ENCODE measurements around the gene KRT6A. TPM values are rescaled to one million over a fixed set of nuclear protein-coding genes. Genes with fewer than 3 reads are reported as not detected.

The KRT6A gene
- total RNA-seq, 5 donors from 2014 or later (not counting 1 experiment from before 2014, with no cell fraction given) = not detected

GRCh38 chr12:52498946-52499345 lies 5.9 kb upstream of the KRT6A start:
- Mint-ChIP-seq H3K9me3 (peaks cover 0 to 2% (median 0%) of the 10 kb centered on the region in 3 donors), H3K27me3 (peaks cover 10 to 25% of the 10 kb centered on the region in 2 donors), H3K4me1 (peaks cover 0 to 4% (median 1%) of the 10 kb centered on the region in 3 donors), H3K36me3 (no peaks in the 10 kb centered on the region), H3K27ac (no peak overlapping the region), H3K4me3 (no peak overlapping the region)
- ATAC-seq (replicated peaks in 1 of 4) (no peak), DNase-seq (no peak)
- Histone ChIP-seq H3K9me3 (no peaks in the 10 kb centered on the region), H3K27ac (ENCODE audit: low read length) (no peak overlapping the region), H3K36me3 (ENCODE audit: control insufficient read depth in 2 of 2, extremely low read depth in 1 of 2, insufficient read depth in 1 of 2, low read length in 1 of 2) (no peaks in the 10 kb centered on the region), H3K4me1 (ENCODE audit: control insufficient read depth in 1 of 2, extremely low read depth in 1 of 2, insufficient read depth in 2 of 2, low read length in 2 of 2) (no peaks in the 10 kb centered on the region), H3K4me3 (ENCODE audit: control insufficient read depth in 1 of 2, extremely low read depth in 1 of 2, low read length in 1 of 2) (no peak overlapping the region), H3K27me3 (replicated peaks in 1 of 2; ENCODE audit: control insufficient read depth in 2 of 2, extremely low read depth in 1 of 2, insufficient read depth in 2 of 2, low read length in 1 of 2) (peaks cover 0 to 6% of the 10 kb centered on the region in 2 experiments)
- CTCF ChIA-PET = no interaction called here
- no CpG with 5 or more reads among the region's 1 CpG for WGBS (ENCODE audit: insufficient coverage)
- POLR2A ChIA-PET = interaction anchor here in 1 of 2 donors (0.6 kb wide), 1 partner anchor 269 kb away, joined by 3 read pairs; no protein-coding TSS in a partner anchor

- H3K27me3 ChIP-seq (replicated peaks in 1 of 2; ENCODE audit: control insufficient read depth in 2 of 2, extremely low read depth in 1 of 2, insufficient read depth in 2 of 2, low read length in 1 of 2) = peaks cover 0 to 9% of the 10 kb centered on the region in 2 experiments
- no peaks in the 10 kb centered on the region for H3K9me3 ChIP-seq
- 87% methylated on average over 7 of the region's 7 CpGs for WGBS (ENCODE audit: insufficient coverage)
- H3K4me3 ChIP-seq (ENCODE audit: control insufficient read depth in 1 of 2, extremely low read depth in 1 of 2, low read length in 1 of 2) = no peak overlapping the region
- no peaks in the 10 kb centered on the region for H3K36me3 Mint-ChIP-seq
- no peak overlapping the region for H3K27ac Mint-ChIP-seq
- ChIA-PET POLR2A (no interaction called here), CTCF (no interaction called here)
- DNase-seq (no peak), ATAC-seq (replicated peaks in 1 of 4) (no peak)
- H3K9me3 Mint-ChIP-seq = peaks cover 0 to 2% (median 0%) of the 10 kb centered on the region in 3 donors
- H3K4me1 ChIP-seq (ENCODE audit: control insufficient read depth in 1 of 2, extremely low read depth in 1 of 2, insufficient read depth in 2 of 2, low read length in 2 of 2) = no peaks in the 10 kb centered on the region
- no peak overlapping the region for H3K4me3 Mint-ChIP-seq
- H3K27ac ChIP-seq (ENCODE audit: low read length) = no peak overlapping the region
- H3K27me3 Mint-ChIP-seq = peaks cover 16 to 26% of the 10 kb centered on the region in 2 donors
- H3K4me1 Mint-ChIP-seq = peaks cover 0 to 4% (median 1%) of the 10 kb centered on the region in 3 donors
- H3K36me3 ChIP-seq (ENCODE audit: control insufficient read depth in 2 of 2, extremely low read depth in 1 of 2, insufficient read depth in 1 of 2, low read length in 1 of 2) = no peaks in the 10 kb centered on the region
Measured at GRCh38 chr12:52497975-52498374, 4.9 kb upstream of the KRT6A start.

- Mint-ChIP-seq H3K4me1 (peaks cover 0 to 4% (median 1%) of the 10 kb centered on the region in 3 donors), H3K4me3 (no peak overlapping the region), H3K27me3 (peaks cover 26 to 28% of the 10 kb centered on the region in 2 donors), H3K9me3 (peaks cover 0 to 2% (median 0%) of the 10 kb centered on the region in 3 donors), H3K27ac (no peak overlapping the region), H3K36me3 (no peaks in the 10 kb centered on the region)
- no peak for ATAC-seq (replicated peaks in 1 of 4)
- no peaks in the 10 kb centered on the region for H3K9me3 ChIP-seq
- ChIA-PET CTCF (no interaction called here), POLR2A (interaction anchor here in 1 of 2 donors (0.7 kb wide), 1 partner anchor 341 kb away, joined by 3 read pairs; no protein-coding TSS in a partner anchor)
- H3K4me1 ChIP-seq (ENCODE audit: control insufficient read depth in 1 of 2, extremely low read depth in 1 of 2, insufficient read depth in 2 of 2, low read length in 2 of 2) = no peaks in the 10 kb centered on the region
- no peak overlapping the region for H3K4me3 ChIP-seq (ENCODE audit: control insufficient read depth in 1 of 2, extremely low read depth in 1 of 2, low read length in 1 of 2)
- DNase-seq = no peak
- no peak overlapping the region for H3K27ac ChIP-seq (ENCODE audit: low read length)
- 80% methylated on average over 1 of the region's 4 CpGs for WGBS (ENCODE audit: insufficient coverage)
- H3K27me3 ChIP-seq (replicated peaks in 1 of 2; ENCODE audit: control insufficient read depth in 2 of 2, extremely low read depth in 1 of 2, insufficient read depth in 2 of 2, low read length in 1 of 2) = peaks cover 0 to 14% of the 10 kb centered on the region in 2 experiments
- no peaks in the 10 kb centered on the region for H3K36me3 ChIP-seq (ENCODE audit: control insufficient read depth in 2 of 2, extremely low read depth in 1 of 2, insufficient read depth in 1 of 2, low read length in 1 of 2)
Measured at GRCh38 chr12:52496590-52497071, 3.6 kb upstream of the KRT6A start.

GRCh38 chr12:52496054-52496453 lies 3.0 kb upstream of the KRT6A start:
- Mint-ChIP-seq H3K27me3 (peaks cover 32 to 33% of the 10 kb centered on the region in 2 donors), H3K36me3 (no peaks in the 10 kb centered on the region), H3K9me3 (peaks cover 0 to 2% (median 0%) of the 10 kb centered on the region in 3 donors), H3K27ac (no peak overlapping the region), H3K4me3 (no peak overlapping the region), H3K4me1 (peaks cover 0 to 4% (median 1%) of the 10 kb centered on the region in 3 donors)
- H3K9me3 ChIP-seq = no peaks in the 10 kb centered on the region
- peaks cover 0 to 14% of the 10 kb centered on the region in 2 experiments for H3K27me3 ChIP-seq (replicated peaks in 1 of 2; ENCODE audit: control insufficient read depth in 2 of 2, extremely low read depth in 1 of 2, insufficient read depth in 2 of 2, low read length in 1 of 2)
- no peak for DNase-seq
- no peak overlapping the region for H3K27ac ChIP-seq (ENCODE audit: low read length)
- ChIA-PET CTCF (no interaction called here), POLR2A (no interaction called here)
- WGBS (ENCODE audit: insufficient coverage) = no CpG with 5 or more reads among the region's 2 CpGs
- no peaks in the 10 kb centered on the region for H3K36me3 ChIP-seq (ENCODE audit: control insufficient read depth in 2 of 2, extremely low read depth in 1 of 2, insufficient read depth in 1 of 2, low read length in 1 of 2)
- no peak for ATAC-seq (replicated peaks in 1 of 4)
- H3K4me1 ChIP-seq (ENCODE audit: control insufficient read depth in 1 of 2, extremely low read depth in 1 of 2, insufficient read depth in 2 of 2, low read length in 2 of 2) = no peaks in the 10 kb centered on the region
- no peak overlapping the region for H3K4me3 ChIP-seq (ENCODE audit: control insufficient read depth in 1 of 2, extremely low read depth in 1 of 2, low read length in 1 of 2)

GRCh38 chr12:52495389-52495788 lies 2.3 kb upstream of the KRT6A start:
- no peak for DNase-seq
- Histone ChIP-seq H3K9me3 (no peaks in the 10 kb centered on the region), H3K36me3 (ENCODE audit: control insufficient read depth in 2 of 2, extremely low read depth in 1 of 2, insufficient read depth in 1 of 2, low read length in 1 of 2) (no peaks in the 10 kb centered on the region), H3K27me3 (replicated peaks in 1 of 2; ENCODE audit: control insufficient read depth in 2 of 2, extremely low read depth in 1 of 2, insufficient read depth in 2 of 2, low read length in 1 of 2) (peaks cover 0 to 14% of the 10 kb centered on the region in 2 experiments), H3K4me3 (ENCODE audit: control insufficient read depth in 1 of 2, extremely low read depth in 1 of 2, low read length in 1 of 2) (no peak overlapping the region), H3K4me1 (ENCODE audit: control insufficient read depth in 1 of 2, extremely low read depth in 1 of 2, insufficient read depth in 2 of 2, low read length in 2 of 2) (no peaks in the 10 kb centered on the region), H3K27ac (ENCODE audit: low read length) (no peak overlapping the region)
- H3K27ac Mint-ChIP-seq = no peak overlapping the region
- H3K4me3 Mint-ChIP-seq = no peak overlapping the region
- H3K36me3 Mint-ChIP-seq = no peaks in the 10 kb centered on the region
- peaks cover 32 to 33% of the 10 kb centered on the region in 2 donors for H3K27me3 Mint-ChIP-seq
- 59% methylated on average over 3 of the region's 3 CpGs for WGBS (ENCODE audit: insufficient coverage)
- peaks cover 0 to 4% (median 1%) of the 10 kb centered on the region in 3 donors for H3K4me1 Mint-ChIP-seq
- ChIA-PET POLR2A (no interaction called here), CTCF (no interaction called here)
- H3K9me3 Mint-ChIP-seq = no peaks in the 10 kb centered on the region
- ATAC-seq (replicated peaks in 1 of 4) = no peak

GRCh38 chr12:52494518-52494917 lies 1.5 kb upstream of the KRT6A start:
- CTCF ChIA-PET = interaction anchor here in 1 of 2 donors (0.6 kb wide), 1 partner anchor 84 kb away, joined by 5 read pairs; no protein-coding TSS in a partner anchor
- no CpG with 5 or more reads among the region's 4 CpGs for WGBS (ENCODE audit: insufficient coverage)
- DNase-seq (no peak), ATAC-seq (replicated peaks in 1 of 4) (no peak)
- POLR2A ChIA-PET = no interaction called here
- Histone ChIP-seq H3K9me3 (no peaks in the 10 kb centered on the region), H3K36me3 (ENCODE audit: control insufficient read depth in 2 of 2, extremely low read depth in 1 of 2, insufficient read depth in 1 of 2, low read length in 1 of 2) (no peaks in the 10 kb centered on the region), H3K27me3 (replicated peaks in 1 of 2; ENCODE audit: control insufficient read depth in 2 of 2, extremely low read depth in 1 of 2, insufficient read depth in 2 of 2, low read length in 1 of 2) (peaks cover 0 to 14% of the 10 kb centered on the region in 2 experiments), H3K4me3 (ENCODE audit: control insufficient read depth in 1 of 2, extremely low read depth in 1 of 2, low read length in 1 of 2) (no peak overlapping the region), H3K27ac (ENCODE audit: low read length) (no peak overlapping the region), H3K4me1 (ENCODE audit: control insufficient read depth in 1 of 2, extremely low read depth in 1 of 2, insufficient read depth in 2 of 2, low read length in 2 of 2) (no peaks in the 10 kb centered on the region)
- Mint-ChIP-seq H3K4me3 (no peak overlapping the region), H3K27me3 (peaks cover 30 to 38% of the 10 kb centered on the region in 2 donors), H3K36me3 (no peaks in the 10 kb centered on the region), H3K27ac (no peak overlapping the region), H3K4me1 (peaks cover 0 to 4% (median 1%) of the 10 kb centered on the region in 3 donors), H3K9me3 (no peaks in the 10 kb centered on the region)
